GM12878 (cell line): ENCODE measurements around the gene OR4D5. TPM values are rescaled to one million over a fixed set of nuclear protein-coding genes. Genes with fewer than 3 reads are reported as not detected.

Experiments
- ATAC-seq: fragments of 200-7000 bp; cut with Tn5 transposase; 3 replicates; pipeline ENCODE4 v1.9.1; 2020; ENCODE audit warnings: mild to moderate bottlenecking, moderate library complexity
- BruUV-seq: library from RNA; stranded (reverse); fragments of 400-500 nt; replicated peaks from 2 replicates; lab custom pipeline; 2021; lab: Mats Ljungman, UMichigan
- CTCF ChIA-PET: fragments of 300-600 bp; sonication (Branson Sonifier 250); formaldehyde crosslinking; extraction: SDS; loops from one replicate; lab custom pipeline; 2021; ENCODE audit warnings: inconsistent platforms; lab: Yijun Ruan, JAX
- POLR2A ChIA-PET: fragments of 350-600 bp; formaldehyde crosslinking; extraction: SDS; loops from one replicate; lab custom pipeline; 2021; ENCODE audit warnings: inconsistent platforms; lab: Charles Lee
- RAD21 ChIA-PET: fragments of 300-600 bp; sonication (Branson Sonifier 250); formaldehyde crosslinking; loops from one replicate; lab custom pipeline; 2023; ENCODE audit warnings: antibody characterized with exemption; ENCODE audit not compliant: unreplicated experiment; lab: Charles Lee
- SMC1A ChIA-PET: fragments of 300-600 bp; sonication (Branson Sonifier 250); formaldehyde crosslinking; loops from one replicate; lab custom pipeline; 2023; ENCODE audit not compliant: unreplicated experiment, uncharacterized antibody; lab: Charles Lee
- DNase-seq: peaks from one replicate; pipeline ENCODE4 v3.0.0-alpha.2; 2011; ENCODE audit warnings: low read depth, low spot score
- FAIRE-seq: peaks from 3 replicates; lab custom pipeline; 2011; peaks lifted over from hg19 to GRCh38; lab: Jason Lieb, UNC
- H2AFZ ChIP-seq: 2 replicates; pipeline ENCODE4 v1.6.0; 2011; ENCODE audit warnings: low read depth, low read length, control low read depth; ENCODE audit not compliant: control insufficient read depth
- H3K27ac ChIP-seq: 2 replicates; pipeline ENCODE4 v1.5.1; 2011; ENCODE audit warnings: control low read depth; ENCODE audit not compliant: control insufficient read depth, insufficient read depth
- H3K27me3 ChIP-seq, 2 experiments: replicated peaks in 1 of 2; 2 replicates each; pipeline versions ENCODE4 v1.6.0 to v1.6.1; 2011; ENCODE audit warnings: low read length in 1 of 2; ENCODE audit not compliant: control insufficient read depth in 2 of 2, insufficient read depth in 2 of 2
- H3K36me3 ChIP-seq, 2 experiments: 2 replicates each; pipeline ENCODE4 v1.5.1; 2011; ENCODE audit warnings: low read length in 1 of 2; ENCODE audit not compliant: control insufficient read depth in 2 of 2, insufficient read depth in 2 of 2
- H3K4me1 ChIP-seq: 2 replicates; pipeline ENCODE4 v1.6.1; 2011; ENCODE audit warnings: mild to moderate bottlenecking, low read length, moderate library complexity, mixed read lengths; ENCODE audit not compliant: control insufficient read depth, insufficient read depth
- H3K4me2 ChIP-seq: 2 replicates; pipeline ENCODE4 v1.6.0; 2011; ENCODE audit warnings: control low read depth; ENCODE audit not compliant: control insufficient read depth, insufficient read depth
- H3K4me3 ChIP-seq: fragments of 200-600 bp; sonication (generic); 2 replicates; pipeline ENCODE4 v1.5.1; 2016
- H3K79me2 ChIP-seq: 2 replicates; pipeline ENCODE4 v1.6.0; 2011; ENCODE audit warnings: low read length; ENCODE audit not compliant: control insufficient read depth, insufficient read depth
- H3K9ac ChIP-seq: 2 replicates; pipeline ENCODE4 v1.8.0; 2011; ENCODE audit warnings: low read length, control low read depth, mixed read lengths; ENCODE audit not compliant: control insufficient read depth, insufficient read depth
- H3K9me3 ChIP-seq: replicated peaks from 3 replicates; pipeline ENCODE4 v1.5.1; 2011; ENCODE audit warnings: mild to moderate bottlenecking, low read length; ENCODE audit not compliant: control insufficient read depth, insufficient read depth
- H4K20me1 ChIP-seq: 2 replicates; pipeline ENCODE4 v1.6.0; 2011; ENCODE audit not compliant: control insufficient read depth, insufficient read depth
- ATF2 ChIP-seq: IDR thresholded peaks from 2 replicates; pipeline ENCODE4 v1.6.1; 2012; ENCODE audit warnings: low read length, inconsistent platforms
- EP300 ChIP-seq, 2 experiments: fragments of 150-350 bp in 1 of 2; IDR thresholded peaks; 2 replicates each; pipeline ENCODE4 v1.6.1; 2011 to 2012; ENCODE audit warnings: low read depth in 2 of 2, low read length in 2 of 2, borderline replicate concordance in 1 of 2, improper control_type of control experiment in 1 of 2, inconsistent platforms in 1 of 2; ENCODE audit not compliant: control insufficient read depth in 1 of 2
- MEF2A ChIP-seq: IDR thresholded peaks from 2 replicates; pipeline ENCODE4 v1.6.1; 2011; ENCODE audit warnings: low read depth, mild to moderate bottlenecking, low read length, moderate library complexity; ENCODE audit not compliant: insufficient read depth
- NR2C2 ChIP-seq: IDR thresholded peaks from 2 replicates; pipeline ENCODE4 v1.6.1; 2011; ENCODE audit warnings: borderline replicate concordance, low read depth; ENCODE audit not compliant: control insufficient read depth, insufficient read length
- POLR2AphosphoS5 ChIP-seq: IDR thresholded peaks from 2 replicates; pipeline ENCODE4 v1.6.1; 2011; ENCODE audit warnings: mild to moderate bottlenecking, low read length, inconsistent platforms
- SP1 ChIP-seq: IDR thresholded peaks from one replicate; pipeline ENCODE4 v1.6.1; 2011; ENCODE audit warnings: low read depth, low read length
- WGBS: methylation state at CpG from one replicate; pipeline ENCODE4 v1.1.6; 2016; ENCODE audit warnings: low lambda C conversion rate; ENCODE audit not compliant: insufficient replicate concordance, insufficient coverage; ENCODE audit errors: missing lambda C conversion rate; 5-methylcytosine and 5-hydroxymethylcytosine counted together
- in situ Hi-C: fragments of 300-500 bp; cut with MboI; formaldehyde crosslinking; loops from 9 replicates; pipeline ENCODE4 v1.14.3; 2018; ENCODE audit warnings: mixed read lengths
- intact Hi-C: fragments of 100-400 bp; cut with micrococcal nuclease; formaldehyde crosslinking; loops from one replicate; pipeline ENCODE4 v1.14.2; 2022; ENCODE audit not compliant: unreplicated experiment
- polyA plus RNA-seq, 11 experiments: library from polyadenylated mRNA; depleted of rRNA in 4 of 11; unstranded in 6 of 11; stranded (reverse) in 5 of 11; fragments of >200 nt; fragmentation: Nextera tagmentation in 4 of 11; fragmentation: Illumina TruSeq in 1 of 11; extraction: Ambion mirVana in 4 of 11; extraction: Trizol in 1 of 11; gene quantifications; 1 replicate in 1 of 11; 2 replicates in 10 of 11; pipeline versions ENCODE4 v1.2.1 to v1.2.3, GENCODE V29; 2011 to 2016; ENCODE audit warnings: inconsistent platforms in 2 of 11, missing spikeins in 2 of 11, low read depth in 1 of 11
- total RNA-seq, 4 experiments: library from RNA; depleted of rRNA in 3 of 4; stranded (reverse); fragments of >200 nt in 3 of 4; fragmentation: Illumina TruSeq in 1 of 4; extraction: Trizol in 1 of 4; gene quantifications; 2 replicates each; pipeline versions ENCODE4 v1.2.1 to v1.2.3, GENCODE V29; 2013 to 2021

OR4D5 gene
- total and polyA plus RNA-seq, 10 of the 15 experiments (the other 5 are each of a cell fraction or from before 2014, with no cell fraction given): not detected

DNA sequence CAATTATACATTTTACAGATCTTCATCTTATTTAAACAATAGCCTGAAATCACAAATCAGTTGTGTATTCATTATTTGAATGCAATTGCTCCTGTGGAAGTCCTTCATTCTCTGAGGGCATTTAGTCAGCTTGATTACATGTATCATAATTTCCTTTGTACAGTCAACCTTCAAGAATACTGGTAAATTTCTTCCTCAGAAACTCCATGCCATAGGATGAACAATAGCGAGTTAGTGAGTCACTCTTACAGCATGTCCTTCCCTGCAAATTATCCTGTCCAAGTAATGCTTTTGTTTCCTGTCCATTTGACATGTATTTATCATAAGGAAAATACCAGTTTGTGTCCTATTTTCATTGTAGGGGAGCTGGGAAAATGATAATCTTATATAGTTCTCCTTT, 34.4 kb downstream of the OR4D5 start (continued):
- TF ChIP-seq ATF2: no peak
- TF ChIP-seq POLR2AphosphoS5: no peak
- TF ChIP-seq EP300 (IDR thresholded peaks at IDR 0.05; ENCODE audit: borderline replicate concordance in 1 of 2, control insufficient read depth in 1 of 2, low read depth in 2 of 2, low read length in 2 of 2): no peak
- no peak for TF ChIP-seq NR2C2
- TF ChIP-seq SP1: no peak

GRCh38 chr11:123976770-123977560, 37.5 kb downstream of the OR4D5 start:
- no peak overlapping the region for H3K27ac ChIP-seq
- H3K4me2 ChIP-seq: no peak overlapping the region
- no peak overlapping the region for H2AFZ ChIP-seq
- no peaks in the 10 kb centered on the region for H3K27me3 ChIP-seq
- FAIRE-seq (no peak), ATAC-seq (no peak), DNase-seq (no peak)
- H3K9ac ChIP-seq: no peak overlapping the region
- H3K36me3 ChIP-seq: no peaks in the 10 kb centered on the region
- intact Hi-C loops: no loop called here
- BruUV-seq: no TSS peak
- no peaks in the 10 kb centered on the region for H3K9me3 ChIP-seq
- no peak overlapping the region for H3K4me3 ChIP-seq
- CTCF ChIA-PET: no interaction called here
- H3K4me1 ChIP-seq: no peaks in the 10 kb centered on the region
- no peaks in the 10 kb centered on the region for H3K79me2 ChIP-seq
- TF ChIP-seq MEF2A: no peak
- WGBS: 41% methylated on average over 18 of the region's 18 CpGs
- POLR2A ChIA-PET: no interaction called here
- SMC1A ChIA-PET: no interaction called here
- in situ Hi-C loops: no loop called here
- H4K20me1 ChIP-seq: no peaks in the 10 kb centered on the region
- RAD21 ChIA-PET: no interaction called here
